Stimulated activated naive CD4-positive, alpha-beta T cell treated with Interleukin-2 at 50 U/mL for 16 hours (primary cell): Measurements from ENCODE around the gene NBPF3.
"Not testable (repeated sequence)": the region's sequence is repeated elsewhere in the genome, so short reads cannot be mapped to it uniquely, and the experiment has no call there.

Experiments
- DNase-seq: peaks from one replicate; lab custom pipeline; 2025; lab: John Stamatoyannopoulos, UW

The NBPF3 gene, protein sequence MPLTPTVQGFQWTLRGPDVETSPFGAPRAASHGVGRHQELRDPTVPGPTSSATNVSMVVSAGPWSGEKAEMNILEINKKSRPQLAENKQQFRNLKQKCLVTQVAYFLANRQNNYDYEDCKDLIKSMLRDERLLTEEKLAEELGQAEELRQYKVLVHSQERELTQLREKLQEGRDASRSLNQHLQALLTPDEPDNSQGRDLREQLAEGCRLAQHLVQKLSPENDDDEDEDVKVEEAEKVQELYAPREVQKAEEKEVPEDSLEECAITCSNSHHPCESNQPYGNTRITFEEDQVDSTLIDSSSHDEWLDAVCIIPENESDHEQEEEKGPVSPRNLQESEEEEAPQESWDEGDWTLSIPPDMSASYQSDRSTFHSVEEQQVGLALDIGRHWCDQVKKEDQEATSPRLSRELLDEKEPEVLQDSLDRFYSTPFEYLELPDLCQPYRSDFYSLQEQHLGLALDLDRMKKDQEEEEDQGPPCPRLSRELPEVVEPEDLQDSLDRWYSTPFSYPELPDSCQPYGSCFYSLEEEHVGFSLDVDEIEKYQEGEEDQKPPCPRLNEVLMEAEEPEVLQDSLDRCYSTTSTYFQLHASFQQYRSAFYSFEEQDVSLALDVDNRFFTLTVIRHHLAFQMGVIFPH

DNA sequence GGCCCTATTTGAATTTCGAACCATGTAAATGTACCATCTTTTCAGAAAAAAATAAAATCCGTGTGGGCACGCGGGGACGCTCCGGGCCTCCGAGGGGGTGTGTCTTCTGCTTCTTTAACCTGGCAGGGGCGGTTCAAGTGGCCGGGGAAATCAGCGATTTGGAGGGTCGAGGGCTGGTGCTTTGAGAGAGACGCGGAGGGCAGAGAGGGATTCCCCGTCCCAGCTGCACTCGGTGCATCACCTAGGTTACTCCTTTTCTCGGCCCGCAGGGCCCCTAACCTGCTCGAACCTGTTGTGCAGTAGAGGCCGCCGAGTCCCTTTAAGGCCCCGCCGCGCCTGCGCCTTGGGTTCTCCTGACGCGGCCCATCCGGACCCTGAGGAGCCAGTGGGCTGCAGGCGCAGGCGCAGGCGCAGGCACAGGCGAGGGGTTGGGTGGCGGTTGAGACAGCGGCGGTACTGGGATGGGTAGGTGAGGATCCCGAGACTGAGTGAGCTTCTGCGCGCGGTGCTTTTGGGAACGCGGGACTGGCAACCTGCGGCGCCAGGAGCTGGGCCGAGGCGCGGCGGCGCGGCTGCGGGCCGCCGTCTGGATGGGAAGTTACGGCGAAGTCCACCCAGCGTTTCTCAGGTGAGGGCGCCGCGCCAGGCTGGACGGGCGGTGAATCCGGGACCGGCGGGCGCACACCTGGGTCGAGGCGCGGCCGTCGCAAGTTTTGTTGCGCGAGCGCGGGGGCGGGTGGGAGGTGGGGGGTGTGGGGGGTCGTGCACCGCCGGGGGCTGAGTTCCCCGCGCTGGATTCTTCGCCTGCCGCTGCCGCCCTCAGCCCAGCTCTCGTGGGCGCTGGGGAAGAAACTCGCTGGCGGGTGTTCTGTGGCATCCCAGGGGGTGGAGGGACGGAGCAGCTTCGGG lies at the start of gene NBPF3:
Gene NBPF3, plus strand, starts transcription at position 417 of the 909 bp plus-strand sequence. CDS start 4,950 bp downstream, outside the sequence.
- peak; percentile 90 for DNase-seq

DNA sequence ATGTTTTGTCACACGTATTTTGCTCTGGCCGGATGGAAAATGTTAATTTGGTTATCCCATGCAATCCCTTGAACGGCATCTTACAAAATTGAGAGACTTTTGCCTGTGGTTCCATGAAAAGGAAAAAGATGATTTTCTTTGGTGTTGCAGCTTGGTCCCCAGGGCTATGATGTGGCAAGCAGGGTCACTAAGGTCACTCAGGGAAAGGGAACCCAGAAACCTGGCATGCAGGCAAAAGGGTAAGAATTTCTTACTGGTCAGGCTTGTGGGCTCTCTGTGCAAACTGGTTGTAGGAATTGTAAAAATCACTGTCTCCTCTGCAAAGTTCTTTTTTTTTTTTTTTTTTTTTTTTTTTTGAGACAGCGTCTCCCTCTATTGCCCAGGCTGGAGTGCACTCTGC lies 48.4 kb upstream of the NBPF3 start:
- no peak for DNase-seq

DNA sequence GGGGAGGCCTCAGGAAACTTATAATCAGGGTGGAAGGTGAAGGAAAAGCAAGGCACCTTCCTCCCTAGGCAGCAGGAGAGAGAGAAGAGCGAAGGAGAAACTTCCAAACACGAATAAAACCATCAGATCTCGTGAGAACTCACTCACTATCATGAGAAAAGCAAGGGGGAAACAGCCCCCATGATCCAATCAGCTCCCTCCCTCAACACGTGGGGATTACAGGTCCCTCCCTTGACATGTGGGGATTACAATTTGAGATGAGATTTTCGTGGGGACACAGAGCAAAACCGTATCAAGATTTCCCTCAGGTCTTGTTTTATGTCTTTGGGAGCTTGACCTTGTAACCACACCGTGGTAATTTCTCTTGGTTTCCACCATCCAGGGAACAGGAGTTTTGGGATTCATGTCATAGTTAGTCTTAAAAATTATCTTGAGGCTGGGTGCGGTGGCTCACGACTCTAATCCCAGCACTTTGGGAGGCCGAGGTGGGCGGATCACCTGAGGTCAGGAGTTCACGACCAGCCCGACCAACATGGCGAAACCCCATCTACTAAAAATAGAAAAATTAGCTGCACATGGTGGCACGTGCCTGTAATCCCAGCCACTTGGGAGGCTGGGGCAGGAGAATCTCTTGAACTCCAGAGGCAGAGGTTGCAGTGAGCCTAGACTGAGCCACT lies 47.2 kb upstream of the NBPF3 start:
- DNase-seq = no peak

DNA sequence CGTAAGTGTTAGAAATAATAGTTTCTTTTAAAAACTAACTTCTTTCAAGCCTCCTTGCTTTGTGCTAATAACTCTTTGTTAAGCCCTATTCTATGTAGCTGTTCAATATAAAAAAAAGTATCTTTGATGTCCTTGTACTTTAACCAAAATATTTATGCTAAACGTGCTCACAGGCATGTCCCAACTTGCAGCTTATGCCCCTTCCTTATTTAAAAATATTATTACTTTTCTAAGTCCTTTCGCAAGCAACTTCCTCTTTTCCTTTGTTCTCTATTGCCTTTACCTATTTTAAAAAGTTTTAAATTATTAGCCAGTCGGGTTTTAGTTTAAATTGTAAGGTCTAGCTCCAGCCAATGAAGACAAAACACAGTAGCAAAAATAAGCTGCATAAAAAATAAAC lies 43.4 kb upstream of the NBPF3 start:
- DNase-seq = no peak

DNA sequence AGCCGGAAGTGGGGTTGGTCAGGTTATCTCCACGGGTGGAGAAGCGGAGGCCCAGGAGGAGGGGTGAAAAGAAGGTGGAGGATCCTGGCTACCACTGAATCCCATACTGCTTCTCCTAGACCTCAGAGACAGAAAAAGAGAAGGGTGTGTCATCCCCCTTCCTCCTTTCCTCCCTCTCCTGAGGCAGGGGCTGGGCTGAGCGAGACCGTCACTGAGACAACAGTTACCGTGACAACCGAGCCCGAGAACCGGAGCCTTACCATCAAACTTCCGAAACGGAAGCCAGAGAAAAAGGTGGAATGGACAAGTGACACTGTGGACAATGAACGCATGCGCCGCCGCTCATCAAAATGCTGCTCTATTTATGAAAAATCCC lies 42.1 kb upstream of the NBPF3 start:
- DNase-seq = no peak

DNA sequence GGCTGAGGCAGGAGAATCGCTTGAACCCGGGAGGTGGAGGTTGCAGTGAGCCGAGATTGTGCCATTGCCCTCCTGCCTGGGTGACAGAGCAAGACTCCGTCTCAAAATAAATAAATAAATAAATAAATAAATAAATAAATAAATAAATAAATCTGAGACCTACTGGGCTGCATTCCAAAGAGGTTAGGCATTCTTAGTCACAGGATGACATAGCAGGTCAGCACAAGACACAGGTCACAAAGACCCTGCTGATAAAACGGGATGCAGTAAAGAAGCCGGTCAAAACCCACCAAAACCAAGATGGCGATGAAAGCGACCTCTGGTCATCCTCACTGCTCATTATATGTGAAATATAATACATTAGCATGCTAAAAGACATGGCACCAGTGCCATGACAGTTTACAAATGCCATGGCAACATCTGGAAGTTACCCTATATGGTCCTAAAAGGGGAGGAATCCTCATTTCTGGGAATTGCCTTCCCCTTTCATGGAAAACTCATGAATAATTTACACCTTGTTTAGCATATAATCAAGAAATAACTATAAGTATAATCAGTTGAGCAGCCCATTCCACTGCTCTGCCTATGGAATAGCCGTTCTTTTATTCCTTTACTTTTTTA lies 38.1 kb upstream of the NBPF3 start:
- DNase-seq = not testable (repeated sequence)

DNA sequence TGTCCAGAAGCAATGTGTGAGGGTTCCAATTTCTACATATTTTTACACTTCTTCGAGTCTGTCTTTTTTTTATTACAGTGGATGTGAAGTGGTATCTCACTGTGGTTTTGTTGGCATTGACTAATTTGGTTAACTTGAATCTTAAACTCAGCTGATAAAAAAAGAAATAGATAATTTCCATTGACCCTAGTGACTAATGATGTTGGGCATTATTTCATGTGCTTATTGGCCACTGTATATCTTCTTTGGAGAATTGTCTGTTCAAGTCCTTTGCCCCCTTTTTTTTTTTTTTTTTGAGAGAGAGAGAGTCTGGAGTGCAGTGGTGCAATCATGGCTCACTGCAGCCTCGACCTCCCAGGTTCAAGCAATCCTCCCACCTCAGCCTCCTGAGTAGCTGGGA lies 33.3 kb upstream of the NBPF3 start:
- DNase-seq = no peak

DNA sequence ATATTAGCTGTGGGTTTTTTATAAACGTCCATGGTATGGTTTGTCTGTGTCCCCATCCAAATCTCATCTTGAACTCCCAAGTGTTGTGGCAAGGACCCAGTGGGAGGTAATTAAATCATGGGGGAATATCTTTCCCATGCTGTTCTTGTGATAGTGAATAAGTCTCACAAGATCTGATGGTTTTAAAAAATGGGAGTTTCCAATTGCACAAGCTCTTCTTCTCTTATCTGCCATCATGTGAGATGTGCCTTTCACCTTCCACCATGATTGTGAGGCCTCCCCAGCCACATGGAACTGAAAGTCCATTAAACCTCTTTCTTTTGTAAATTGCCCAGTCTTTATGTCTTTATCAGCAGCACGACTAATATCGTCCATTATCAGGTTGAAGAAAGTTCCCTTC lies 30.0 kb upstream of the NBPF3 start:
- DNase-seq = not testable (repeated sequence)

DNA sequence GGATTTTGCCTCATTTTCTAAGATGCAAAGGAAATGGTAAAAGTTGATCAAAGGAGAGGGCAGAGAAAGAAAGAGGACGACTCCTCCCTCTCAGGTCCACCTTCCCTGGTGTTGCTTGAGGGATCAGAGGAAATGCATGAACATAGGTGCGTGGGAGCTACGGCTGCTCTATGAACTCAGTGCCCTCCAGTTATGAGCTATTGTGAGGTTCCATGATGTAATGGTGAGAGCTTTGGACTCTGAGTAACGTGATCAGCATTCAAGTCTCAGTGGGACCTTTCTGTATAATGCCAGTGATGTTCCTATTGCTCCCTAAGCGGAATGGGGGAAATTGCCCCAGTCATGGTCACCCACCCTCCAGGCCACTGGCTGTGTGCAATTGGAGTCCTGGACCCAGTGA lies 25.9 kb upstream of the NBPF3 start:
- DNase-seq = no peak

DNA sequence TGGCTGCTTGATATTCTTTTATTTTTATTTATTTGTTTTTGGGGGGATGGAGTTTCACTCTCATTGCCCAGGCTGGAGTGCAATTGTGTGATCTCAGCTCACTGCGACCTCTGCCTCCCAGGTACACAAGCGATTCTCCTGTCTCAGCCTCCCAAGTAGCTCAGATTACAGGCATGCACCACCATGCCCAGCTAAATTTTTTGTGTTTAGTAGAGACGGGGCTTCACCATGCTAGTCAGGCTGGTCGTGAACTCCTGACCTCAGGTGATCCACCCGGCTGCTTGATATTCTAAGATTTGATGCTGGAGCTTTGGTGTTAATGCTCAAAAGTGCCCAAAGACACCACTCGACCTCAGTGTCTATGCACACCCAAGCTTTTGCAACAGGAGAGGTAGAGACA lies 19.6 kb upstream of the NBPF3 start:
- not testable (repeated sequence) for DNase-seq

DNA sequence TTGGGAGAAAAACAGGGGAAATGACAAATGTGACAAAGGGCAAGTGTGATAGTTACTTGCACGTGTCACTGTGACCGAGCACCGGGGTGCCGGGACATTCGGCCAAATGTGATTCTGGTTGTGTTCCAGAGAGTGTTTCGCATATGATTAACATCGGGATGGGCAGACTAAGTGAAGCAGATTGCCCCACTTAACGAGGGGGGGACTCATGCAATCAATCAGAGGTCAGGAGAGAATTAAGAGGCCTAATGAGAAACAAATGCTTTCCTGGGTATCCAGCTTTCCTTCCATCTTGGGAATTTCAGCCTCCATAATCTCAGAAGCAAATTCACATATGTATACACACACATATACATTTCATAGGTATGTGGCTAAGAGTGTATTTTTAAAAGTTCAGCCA lies 18.6 kb upstream of the NBPF3 start:
- not testable (repeated sequence) for DNase-seq

DNA sequence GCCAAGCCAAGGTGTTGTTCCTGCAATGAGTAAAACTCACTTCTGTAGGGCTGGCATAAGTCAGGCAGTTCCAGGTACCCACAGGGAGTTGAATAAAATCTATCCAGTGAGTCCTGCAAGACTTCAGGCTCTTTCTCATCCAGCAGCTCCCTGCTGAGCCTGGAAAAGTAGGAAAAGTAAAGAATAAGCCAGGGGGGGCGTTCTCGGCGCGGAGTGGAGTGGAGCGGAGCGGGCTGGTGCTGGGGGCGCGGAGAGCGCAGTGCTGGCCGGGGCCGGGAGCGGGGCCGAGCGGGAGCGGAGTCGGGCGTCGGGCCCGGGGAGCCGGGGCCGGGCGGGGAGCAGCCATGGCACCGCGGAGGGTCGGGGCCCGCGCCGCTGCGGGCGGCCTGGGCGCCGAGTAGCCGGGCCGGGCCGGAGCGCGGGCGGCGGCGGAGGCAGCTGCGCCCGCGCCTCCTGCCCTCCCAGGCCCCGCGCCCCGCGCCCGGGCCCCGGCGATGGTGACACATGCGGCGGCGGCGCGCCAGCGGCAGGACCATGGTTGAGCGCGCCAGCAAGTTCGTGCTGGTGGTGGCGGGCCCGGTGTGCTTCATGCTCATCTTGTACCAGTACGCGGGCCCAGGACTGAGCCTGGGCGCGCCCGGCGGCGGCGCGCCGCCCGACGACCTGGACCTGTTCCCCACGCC lies 12.0 kb upstream of the NBPF3 start:
- not testable (repeated sequence) for DNase-seq

DNA sequence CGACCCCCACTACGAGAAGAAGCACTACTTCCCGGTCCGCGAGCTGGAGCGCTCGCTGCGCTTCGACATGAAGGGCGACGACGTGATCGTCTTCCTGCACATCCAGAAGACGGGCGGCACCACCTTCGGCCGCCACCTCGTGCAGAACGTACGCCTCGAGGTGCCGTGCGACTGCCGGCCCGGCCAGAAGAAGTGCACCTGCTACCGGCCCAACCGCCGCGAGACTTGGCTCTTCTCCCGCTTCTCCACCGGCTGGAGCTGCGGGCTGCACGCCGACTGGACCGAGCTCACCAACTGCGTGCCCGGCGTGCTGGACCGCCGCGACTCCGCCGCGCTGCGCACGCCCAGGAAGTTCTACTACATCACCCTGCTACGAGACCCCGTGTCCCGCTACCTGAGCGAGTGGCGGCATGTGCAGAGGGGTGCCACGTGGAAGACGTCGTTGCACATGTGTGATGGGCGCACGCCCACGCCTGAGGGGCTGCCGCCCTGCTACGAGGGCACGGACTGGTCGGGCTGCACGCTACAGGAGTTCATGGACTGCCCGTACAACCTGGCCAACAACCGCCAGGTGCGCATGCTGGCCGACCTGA lies 11.4 kb upstream of the NBPF3 start:
- not testable (repeated sequence) for DNase-seq

DNA sequence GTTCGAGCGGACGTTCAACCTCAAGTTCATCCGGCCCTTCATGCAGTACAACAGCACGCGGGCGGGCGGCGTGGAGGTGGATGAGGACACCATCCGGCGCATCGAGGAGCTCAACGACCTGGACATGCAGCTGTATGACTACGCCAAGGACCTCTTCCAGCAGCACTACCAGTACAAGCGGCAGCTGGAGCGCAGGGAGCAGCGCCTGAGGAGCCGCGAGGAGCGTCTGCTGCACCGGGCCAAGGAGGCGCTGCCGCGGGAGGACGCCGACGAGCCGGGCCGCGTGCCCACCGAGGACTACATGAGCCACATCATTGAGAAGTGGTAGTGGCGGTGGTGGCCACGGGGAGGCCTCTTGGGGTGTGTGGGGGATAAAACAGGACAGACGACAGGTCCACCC lies 10.7 kb upstream of the NBPF3 start:
- not testable (repeated sequence) for DNase-seq

DNA sequence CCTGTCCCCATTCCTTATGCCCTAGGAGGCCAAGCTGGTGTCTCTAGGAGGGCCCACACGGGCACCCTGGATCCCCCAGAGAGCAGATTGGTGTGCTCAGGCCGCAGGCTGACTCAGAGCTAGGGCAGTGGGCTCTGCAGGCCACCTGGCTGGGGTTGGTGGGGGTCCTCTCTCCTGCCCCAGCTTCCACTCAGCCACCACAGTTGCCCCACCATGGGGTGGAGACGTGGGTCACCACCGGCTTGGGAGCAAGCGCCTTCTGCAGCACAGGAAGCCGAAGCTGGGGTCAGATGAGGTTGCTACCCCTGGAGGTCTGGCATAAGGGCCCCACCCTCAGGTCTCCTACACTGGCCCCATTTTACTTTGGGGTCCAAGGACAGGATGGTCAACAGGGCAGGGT lies 9.1 kb upstream of the NBPF3 start:
- DNase-seq = not testable (repeated sequence)

DNA sequence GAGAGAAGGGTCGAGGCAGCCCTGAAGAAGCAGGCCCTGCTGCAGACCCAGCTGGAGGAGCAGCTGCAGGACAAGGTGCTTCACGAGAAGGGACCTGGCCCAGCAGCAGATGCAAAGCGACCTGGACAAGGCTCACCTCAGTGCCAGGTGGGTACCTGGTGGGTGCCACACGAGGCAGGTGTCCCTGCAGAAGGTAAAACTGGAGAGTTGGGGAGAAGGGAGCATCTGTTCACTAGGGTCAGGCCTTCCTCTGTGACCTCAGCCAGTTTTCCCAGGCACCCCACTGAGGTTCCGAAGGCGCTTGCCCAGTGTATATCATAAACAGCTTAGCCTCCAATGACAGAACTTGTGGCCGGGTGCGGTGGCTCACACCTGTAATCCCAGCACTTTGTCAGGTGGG lies 5.5 kb upstream of the NBPF3 start:
- no peak for DNase-seq

DNA sequence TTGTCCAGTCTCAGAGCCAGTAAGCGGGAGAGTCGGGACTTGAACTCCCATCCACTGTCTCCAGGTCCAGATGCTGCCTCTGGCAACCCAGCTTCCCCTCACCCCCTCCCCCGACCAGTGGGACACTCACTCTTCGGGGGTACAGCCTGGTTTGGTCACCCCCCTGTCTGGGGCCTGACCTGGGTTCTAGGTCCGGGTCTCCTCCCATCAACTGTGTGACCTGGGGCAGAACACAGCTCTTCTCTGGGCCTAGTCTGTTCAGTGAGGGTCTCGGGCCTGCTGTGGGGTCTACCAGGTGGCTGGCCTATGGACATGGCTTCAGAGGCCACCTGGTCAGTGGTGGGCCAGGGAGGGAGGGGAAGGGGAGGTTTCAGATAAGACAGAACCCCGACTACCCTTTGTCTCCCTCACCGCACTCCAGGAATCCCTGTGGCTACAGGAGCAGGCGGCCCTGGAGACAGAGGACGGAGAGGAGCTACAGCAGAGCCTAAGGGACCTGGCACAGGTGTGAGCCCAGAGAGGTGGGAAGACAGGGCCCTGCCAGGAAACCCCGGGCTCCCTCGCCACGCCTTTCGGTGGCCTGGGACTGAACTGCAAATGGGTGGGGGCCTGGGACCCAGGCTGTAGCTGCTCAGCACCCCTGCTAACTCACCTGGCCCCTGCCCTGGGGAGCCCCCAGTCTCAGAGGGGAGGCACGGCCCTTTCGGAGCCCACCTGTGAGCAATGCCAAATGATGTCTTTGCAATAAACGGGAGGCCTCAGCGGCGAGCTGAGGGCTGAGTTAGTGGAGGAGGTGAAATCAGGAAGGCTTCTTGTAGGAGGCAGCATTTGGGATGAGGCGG lies 4.1 kb upstream of the NBPF3 start:
- no peak for DNase-seq

DNA sequence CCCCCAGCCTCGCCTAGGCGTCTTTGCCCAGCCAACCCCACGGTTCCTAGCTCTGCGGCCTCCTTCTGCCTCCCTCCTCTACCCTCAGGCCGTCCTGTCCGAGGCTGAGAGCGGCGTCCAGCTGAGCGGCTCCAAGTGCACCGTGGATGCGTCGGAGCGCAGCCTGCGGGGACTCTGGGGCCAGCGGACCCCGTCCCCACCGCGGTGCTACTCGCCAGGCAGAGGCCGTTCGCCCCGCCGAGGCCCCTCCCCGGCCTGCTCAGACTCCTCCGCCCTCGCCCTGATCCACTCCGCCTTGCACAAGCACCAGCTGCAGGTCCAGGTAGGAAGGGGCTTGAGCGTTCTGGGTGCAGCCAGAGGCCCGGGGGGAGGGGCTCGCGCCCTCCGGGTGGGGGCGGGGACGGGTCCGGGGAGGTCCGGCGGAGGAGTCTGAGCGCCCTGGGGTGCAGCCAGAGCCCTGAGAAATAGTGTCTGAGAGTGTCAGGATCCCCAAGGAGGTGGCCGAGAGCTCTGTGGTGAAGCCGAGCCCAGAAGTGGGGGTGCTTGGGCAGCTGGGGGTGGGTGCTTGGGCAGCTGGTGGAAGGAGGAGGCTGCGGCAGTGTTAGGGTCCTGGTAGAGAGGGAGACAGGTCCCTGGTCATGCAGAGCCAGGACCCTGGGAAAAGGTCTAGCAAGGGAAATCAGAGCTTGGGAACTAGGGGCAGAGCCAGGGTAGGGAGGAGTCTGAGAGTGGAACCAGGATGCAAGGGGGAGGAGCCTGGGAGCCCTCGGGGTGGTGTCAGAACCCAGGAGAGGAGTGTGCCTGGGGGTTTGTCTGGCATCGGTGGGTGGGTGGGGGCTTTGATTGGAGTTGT lies 3.2 kb upstream of the NBPF3 start:
- no peak for DNase-seq

DNA sequence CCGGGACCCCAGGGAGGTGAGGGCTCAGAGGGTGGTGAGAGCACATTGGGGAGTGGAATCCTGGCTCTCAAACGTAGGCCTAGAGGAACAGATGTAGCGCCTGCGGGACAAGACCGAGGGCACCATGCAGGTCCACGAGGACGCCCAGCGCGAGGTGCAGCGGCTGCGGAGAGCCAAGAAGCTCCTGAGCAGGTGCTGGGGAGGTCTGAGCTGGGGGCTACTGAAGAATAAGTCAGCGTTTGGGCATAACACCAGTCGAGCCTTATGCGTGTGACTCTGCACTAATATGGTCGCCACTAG lies 2.6 kb upstream of the NBPF3 start:
- no peak for DNase-seq
